NCI-H524 (cell line): ENCODE data around the gene STRN4.

Experiments
- DNase-seq, 2 experiments: peaks; one replicate each; lab custom pipeline; 2025; lab: John Stamatoyannopoulos, UW

STRN4 gene

DNA sequence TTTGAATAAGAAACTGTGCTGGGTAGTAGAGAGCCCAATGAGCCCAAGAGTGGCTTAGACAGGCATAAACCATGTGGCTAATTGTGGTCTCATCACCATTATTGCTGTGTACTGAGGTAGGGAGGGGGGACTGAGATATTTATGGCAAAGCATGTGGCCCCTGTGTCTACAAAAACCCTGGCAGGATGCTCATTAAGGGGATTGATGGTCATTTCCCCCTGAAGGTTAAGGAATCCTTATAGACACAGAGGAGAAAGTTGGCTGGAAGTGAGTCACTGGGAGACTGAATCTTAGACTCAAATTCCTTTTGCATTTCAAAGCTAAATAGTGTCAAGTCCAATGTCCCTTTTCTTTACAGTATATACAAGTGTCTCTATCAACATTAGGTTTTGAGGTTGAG, 75.4 kb downstream of the STRN4 start:
- no peak for DNase-seq
